HG03442 (cell line): ENCODE measurements around the gene SEPTIN10.
A peak's percentile ranks its signal among the peaks of the same experiment; 100 is the strongest.
"Not testable (repeated sequence)": the region's sequence is repeated elsewhere in the genome, so short reads cannot be mapped to it uniquely, and the experiment has no call there.

Experiments used
- ATAC-seq: cut with Tn5 transposase; IDR thresholded peaks from one replicate; pipeline ENCODE4 v1.9.1; 2021; ENCODE audit warnings: mild to moderate bottlenecking, moderate library complexity; ENCODE audit not compliant: unreplicated experiment

SEPTIN10 gene

GRCh38 chr2:109549016-109549590 lies 64.7 kb downstream of the SEPTIN10 start:
- no peak for ATAC-seq

- ATAC-seq = no peak
Observed at GRCh38 chr2:109547280-109547679, 66.5 kb downstream of the SEPTIN10 start.

- ATAC-seq = peak; percentile 72
Observed at GRCh38 chr2:109545828-109546713, 67.7 kb downstream of the SEPTIN10 start.

GRCh38 chr2:109542384-109542783 lies 71.4 kb downstream of the SEPTIN10 start:
- no peak for ATAC-seq

GRCh38 chr2:109538546-109538945 lies 75.2 kb downstream of the SEPTIN10 start:
- ATAC-seq = no peak

- ATAC-seq = no peak
Observed at GRCh38 chr2:109537565-109538222, 76.1 kb downstream of the SEPTIN10 start.

- not testable (repeated sequence) for ATAC-seq
Observed at GRCh38 chr2:109536556-109536955, 77.2 kb downstream of the SEPTIN10 start.

- no peak for ATAC-seq
Observed at GRCh38 chr2:109535217-109535946, 78.4 kb downstream of the SEPTIN10 start.

GRCh38 chr2:109533823-109534222 lies 79.9 kb downstream of the SEPTIN10 start:
- no peak for ATAC-seq

- no peak for ATAC-seq
Observed at GRCh38 chr2:109532728-109533076, 81.1 kb downstream of the SEPTIN10 start.

- ATAC-seq = no peak
Observed at GRCh38 chr2:109531896-109532727, 81.7 kb downstream of the SEPTIN10 start.

- ATAC-seq = no peak
Observed at GRCh38 chr2:109531221-109531620, 82.5 kb downstream of the SEPTIN10 start.

- ATAC-seq = no peak
Observed at GRCh38 chr2:109530712-109531111, 83.1 kb downstream of the SEPTIN10 start.

- ATAC-seq = no peak
Observed at GRCh38 chr2:109529532-109530449, 84.0 kb downstream of the SEPTIN10 start.

GRCh38 chr2:109528811-109529501 lies 84.8 kb downstream of the SEPTIN10 start:
- no peak for ATAC-seq

- ATAC-seq = no peak
Observed at GRCh38 chr2:109527846-109528705, 85.7 kb downstream of the SEPTIN10 start.

- no peak for ATAC-seq
Observed at GRCh38 chr2:109527079-109527478, 86.7 kb downstream of the SEPTIN10 start.
